Suprapubic skin (tissue), 4 donors: ENCODE data around the gene EHD3.

Source experiments
- EP300 ChIP-seq: sonication (generic); formaldehyde crosslinking; IDR thresholded peaks from one replicate; pipeline ENCODE4 v1.6.1; 2017; ENCODE audit warnings: antibody characterized with exemption
- POLR2A ChIP-seq, 2 donors: fragments of 450-650 bp; IDR thresholded peaks; one replicate each; pipeline ENCODE4 v1.6.1; 2017; ENCODE audit warnings: antibody characterized with exemption in 2 of 2, mild to moderate bottlenecking in 2 of 2, moderate library complexity in 2 of 2
- POLR2AphosphoS5 ChIP-seq, 3 donors: sonication (generic); formaldehyde crosslinking; IDR thresholded peaks; one replicate each; pipeline ENCODE4 v1.6.1; 2017; ENCODE audit warnings: antibody characterized with exemption in 3 of 3
- TF ChIP-seq, protein P1 (sequence below), 2 donors: fragments of 200-600 bp in 1 of 2; fragments of 450-650 bp in 1 of 2; sonication (generic) in 1 of 2; IDR thresholded peaks; one replicate each; pipeline ENCODE4 v1.5.1; 2016 to 2019; ENCODE audit warnings: antibody characterized with exemption in 2 of 2, mild to moderate bottlenecking in 1 of 2, moderate library complexity in 1 of 2

DNA sequence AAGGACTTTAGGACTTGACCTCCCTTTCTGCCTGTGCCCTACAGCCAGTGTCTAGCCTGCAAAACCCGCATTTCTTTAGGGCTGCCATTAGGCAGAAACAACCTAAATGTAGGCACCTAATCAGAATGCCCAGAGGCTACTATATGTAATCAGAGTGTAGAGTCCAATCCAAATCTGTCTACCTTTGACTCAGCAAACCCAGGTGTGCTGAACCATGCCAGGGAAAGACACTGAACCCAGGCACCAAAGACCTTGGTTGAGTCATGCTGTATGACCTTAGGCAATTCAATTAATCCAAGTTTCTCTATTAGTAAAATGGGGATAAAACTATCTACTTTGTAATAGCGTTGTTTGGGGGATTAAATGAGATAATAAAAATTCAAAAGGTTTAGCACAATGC, 37.3 kb upstream of the EHD3 start:
- TF ChIP-seq, protein P1, sequence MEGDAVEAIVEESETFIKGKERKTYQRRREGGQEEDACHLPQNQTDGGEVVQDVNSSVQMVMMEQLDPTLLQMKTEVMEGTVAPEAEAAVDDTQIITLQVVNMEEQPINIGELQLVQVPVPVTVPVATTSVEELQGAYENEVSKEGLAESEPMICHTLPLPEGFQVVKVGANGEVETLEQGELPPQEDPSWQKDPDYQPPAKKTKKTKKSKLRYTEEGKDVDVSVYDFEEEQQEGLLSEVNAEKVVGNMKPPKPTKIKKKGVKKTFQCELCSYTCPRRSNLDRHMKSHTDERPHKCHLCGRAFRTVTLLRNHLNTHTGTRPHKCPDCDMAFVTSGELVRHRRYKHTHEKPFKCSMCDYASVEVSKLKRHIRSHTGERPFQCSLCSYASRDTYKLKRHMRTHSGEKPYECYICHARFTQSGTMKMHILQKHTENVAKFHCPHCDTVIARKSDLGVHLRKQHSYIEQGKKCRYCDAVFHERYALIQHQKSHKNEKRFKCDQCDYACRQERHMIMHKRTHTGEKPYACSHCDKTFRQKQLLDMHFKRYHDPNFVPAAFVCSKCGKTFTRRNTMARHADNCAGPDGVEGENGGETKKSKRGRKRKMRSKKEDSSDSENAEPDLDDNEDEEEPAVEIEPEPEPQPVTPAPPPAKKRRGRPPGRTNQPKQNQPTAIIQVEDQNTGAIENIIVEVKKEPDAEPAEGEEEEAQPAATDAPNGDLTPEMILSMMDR (IDR thresholded peaks at IDR 0.05), result no peak
- TF ChIP-seq EP300 (no peak), POLR2AphosphoS5 (IDR thresholded peaks at IDR 0.05) (no peak), POLR2A (IDR thresholded peaks at IDR 0.05) (no peak)
